ENCODE results near the gene ZNF215. TPM values are rescaled to one million over a fixed set of nuclear protein-coding genes. Genes with fewer than 3 reads are reported as not detected.
"Not testable (repeated sequence)": the region's sequence is repeated elsewhere in the genome, so short reads cannot be mapped to it uniquely, and the experiment has no call there.

ZNF215 gene
- total and polyA plus RNA-seq, 9 donors, result 0.88 to 1.6 (median 1.1) TPM

- Histone ChIP-seq H3K36me3 (ENCODE audit: control insufficient read depth, insufficient read depth, low read length) (no peaks in the 10 kb centered on the region), H3K4me3 (ENCODE audit: low read length) (no peak overlapping the region), H3K27ac (ENCODE audit: low read length) (no peak overlapping the region), H3K9me3 (replicated peaks; ENCODE audit: control insufficient read depth, low read depth, low read length) (no peaks in the 10 kb centered on the region), H3K4me1 (ENCODE audit: control insufficient read depth, insufficient read depth, low read length) (peaks cover 4% of the 10 kb centered on the region), H3K27me3 (ENCODE audit: control insufficient read depth, insufficient read depth, low read length) (peaks cover 4% of the 10 kb centered on the region)
- WGBS (ENCODE audit: insufficient coverage), result no CpG with 5 or more reads among the region's 3 CpGs
- DNase-seq, result peak; percentile 46
Measured at GRCh38 chr11:6931146-6931713, 5.0 kb downstream of the ZNF215 start.

- Histone ChIP-seq H3K4me1 (ENCODE audit: control insufficient read depth, insufficient read depth, low read length) (peaks cover 3% of the 10 kb centered on the region), H3K27ac (ENCODE audit: low read length) (no peak overlapping the region), H3K36me3 (ENCODE audit: control insufficient read depth, insufficient read depth, low read length) (no peaks in the 10 kb centered on the region), H3K4me3 (ENCODE audit: low read length) (no peak overlapping the region), H3K9me3 (replicated peaks; ENCODE audit: control insufficient read depth, low read depth, low read length) (no peaks in the 10 kb centered on the region), H3K27me3 (ENCODE audit: control insufficient read depth, insufficient read depth, low read length) (no peaks in the 10 kb centered on the region)
- 79% methylated on average over 5 of the region's 7 CpGs for WGBS (ENCODE audit: insufficient coverage)
- no peak for DNase-seq
Measured at GRCh38 chr11:6932145-6932544, 5.9 kb downstream of the ZNF215 start.

DNA sequence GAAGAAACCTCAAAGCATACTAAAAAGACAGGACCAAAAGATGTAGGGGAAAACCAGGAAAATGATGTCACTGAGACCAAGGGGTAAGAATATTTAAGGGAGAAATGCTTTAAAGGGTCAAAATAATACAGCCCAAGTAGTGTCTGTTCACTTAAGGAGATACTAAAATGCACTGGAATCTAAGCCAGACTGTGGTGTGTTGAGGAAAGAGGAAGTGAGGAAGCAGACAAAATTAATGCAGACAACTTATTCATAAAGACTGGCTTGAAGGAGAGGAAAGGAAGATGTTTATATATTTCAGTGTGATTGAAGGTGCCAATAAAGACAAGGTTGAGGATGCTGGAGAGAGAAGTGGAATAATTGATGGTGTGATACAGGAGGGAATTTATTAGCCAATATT lies 15.7 kb downstream of the ZNF215 start:
- Histone ChIP-seq H3K27ac (ENCODE audit: low read length) (no peak overlapping the region), H3K27me3 (ENCODE audit: control insufficient read depth, insufficient read depth, low read length) (no peaks in the 10 kb centered on the region), H3K4me1 (ENCODE audit: control insufficient read depth, insufficient read depth, low read length) (no peaks in the 10 kb centered on the region), H3K4me3 (ENCODE audit: low read length) (no peak overlapping the region), H3K36me3 (ENCODE audit: control insufficient read depth, insufficient read depth, low read length) (no peaks in the 10 kb centered on the region), H3K9me3 (replicated peaks; ENCODE audit: control insufficient read depth, low read depth, low read length) (no peaks in the 10 kb centered on the region)
- no peak for DNase-seq

DNA sequence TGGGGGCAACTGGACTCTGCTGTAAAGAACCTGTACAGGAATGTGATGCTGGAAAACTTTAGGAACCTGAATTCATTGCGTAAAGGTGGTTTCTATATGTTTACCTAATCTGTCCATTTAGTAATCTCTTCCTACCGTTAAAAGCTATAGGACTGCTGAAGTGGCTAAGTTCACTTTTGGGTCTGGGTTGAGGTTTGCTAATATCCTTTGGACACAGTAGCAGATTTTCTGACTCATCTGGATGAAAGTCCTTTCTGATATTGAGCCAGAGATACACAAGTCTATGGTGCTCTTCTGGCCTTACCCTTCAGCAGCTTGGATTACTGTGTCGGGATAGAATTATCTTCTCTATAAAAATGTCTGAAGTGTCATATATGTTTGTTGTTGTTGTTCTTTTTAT lies 16.9 kb downstream of the ZNF215 start:
- WGBS (ENCODE audit: insufficient coverage), result 100% methylated on average over 1 of the region's 3 CpGs
- Histone ChIP-seq H3K36me3 (ENCODE audit: control insufficient read depth, insufficient read depth, low read length) (no peaks in the 10 kb centered on the region), H3K27ac (ENCODE audit: low read length) (no peak overlapping the region), H3K4me3 (ENCODE audit: low read length) (no peak overlapping the region), H3K27me3 (ENCODE audit: control insufficient read depth, insufficient read depth, low read length) (no peaks in the 10 kb centered on the region), H3K9me3 (replicated peaks; ENCODE audit: control insufficient read depth, low read depth, low read length) (no peaks in the 10 kb centered on the region), H3K4me1 (ENCODE audit: control insufficient read depth, insufficient read depth, low read length) (no peaks in the 10 kb centered on the region)
- DNase-seq, result no peak

DNA sequence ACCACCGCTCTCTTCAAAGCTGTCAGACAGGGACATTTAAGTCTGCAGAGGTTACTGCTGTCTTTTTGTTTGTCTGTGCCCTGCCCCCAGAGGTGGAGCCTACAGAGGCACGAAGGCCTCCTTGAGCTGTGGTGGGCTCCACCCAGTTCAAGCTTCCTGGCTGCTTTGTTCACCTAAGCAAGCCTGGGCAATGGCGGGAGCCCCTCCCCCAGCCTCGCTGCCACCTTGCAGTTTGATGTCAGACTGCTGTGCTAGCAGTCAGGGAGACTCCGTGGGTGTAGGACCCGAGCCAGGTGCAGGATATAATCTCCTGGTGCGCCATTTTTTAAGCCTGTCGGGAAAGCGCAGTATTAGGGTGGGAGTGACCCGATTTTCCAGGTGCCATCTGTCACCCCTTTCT lies 28.0 kb downstream of the ZNF215 start:
- H3K36me3 ChIP-seq (ENCODE audit: control insufficient read depth, insufficient read depth, low read length); H3K9me3 ChIP-seq (replicated peaks; ENCODE audit: control insufficient read depth, low read depth, low read length); DNase-seq; H3K27ac ChIP-seq (ENCODE audit: low read length); H3K4me1 ChIP-seq (ENCODE audit: control insufficient read depth, insufficient read depth, low read length); H3K27me3 ChIP-seq (ENCODE audit: control insufficient read depth, insufficient read depth, low read length); H3K4me3 ChIP-seq (ENCODE audit: low read length): not testable (repeated sequence)
- 92% methylated on average over 3 of the region's 10 CpGs for WGBS (ENCODE audit: insufficient coverage)

DNA sequence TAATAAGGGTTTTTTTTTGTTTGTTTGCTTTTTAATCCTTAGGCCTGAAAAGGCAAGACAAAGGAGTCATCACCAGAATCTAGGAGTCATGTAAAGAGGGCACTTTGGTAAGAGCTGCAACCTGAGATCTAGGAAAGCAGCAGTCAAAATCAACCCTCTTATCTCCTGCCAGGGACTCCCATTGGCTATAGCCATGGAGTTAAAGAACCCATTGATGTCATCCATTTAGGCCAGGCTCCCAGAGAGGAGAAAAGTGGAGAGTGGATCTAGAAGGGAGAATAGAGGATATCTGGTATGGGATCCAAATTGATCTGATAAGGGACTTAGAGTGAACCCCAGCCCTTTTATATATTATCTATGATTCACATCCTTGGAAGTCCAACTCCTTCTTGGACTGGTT lies 35.9 kb downstream of the ZNF215 start:
- Histone ChIP-seq H3K9me3 (replicated peaks; ENCODE audit: control insufficient read depth, low read depth, low read length) (no peaks in the 10 kb centered on the region), H3K36me3 (ENCODE audit: control insufficient read depth, insufficient read depth, low read length) (no peaks in the 10 kb centered on the region), H3K4me3 (ENCODE audit: low read length) (no peak overlapping the region), H3K4me1 (ENCODE audit: control insufficient read depth, insufficient read depth, low read length) (no peaks in the 10 kb centered on the region), H3K27me3 (ENCODE audit: control insufficient read depth, insufficient read depth, low read length) (no peaks in the 10 kb centered on the region), H3K27ac (ENCODE audit: low read length) (no peak overlapping the region)
- DNase-seq, result no peak

DNA sequence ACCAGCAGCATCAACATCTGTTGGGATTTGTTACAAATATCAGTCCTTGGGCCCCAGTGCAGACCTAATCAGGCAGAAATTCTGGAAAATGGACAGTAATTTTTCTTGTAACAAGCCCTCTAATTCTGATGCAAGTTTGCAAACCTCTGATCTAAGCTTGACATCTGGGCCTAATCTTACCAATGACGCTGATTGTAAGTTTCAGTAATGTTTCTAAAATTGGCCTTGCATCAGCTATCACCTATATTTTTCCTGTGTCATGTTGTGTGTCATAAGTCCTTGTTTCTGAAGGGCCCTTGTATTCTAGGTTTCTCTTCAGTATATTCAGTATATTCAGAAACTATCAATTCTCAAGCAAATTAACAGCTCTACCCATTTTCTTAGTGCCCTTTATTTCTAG lies 36.4 kb downstream of the ZNF215 start:
- Histone ChIP-seq H3K27me3 (ENCODE audit: control insufficient read depth, insufficient read depth, low read length) (no peaks in the 10 kb centered on the region), H3K4me1 (ENCODE audit: control insufficient read depth, insufficient read depth, low read length) (no peaks in the 10 kb centered on the region), H3K27ac (ENCODE audit: low read length) (no peak overlapping the region), H3K36me3 (ENCODE audit: control insufficient read depth, insufficient read depth, low read length) (no peaks in the 10 kb centered on the region), H3K4me3 (ENCODE audit: low read length) (no peak overlapping the region), H3K9me3 (replicated peaks; ENCODE audit: control insufficient read depth, low read depth, low read length) (no peaks in the 10 kb centered on the region)
- WGBS (ENCODE audit: insufficient coverage), result no CpG with 5 or more reads among the region's 1 CpG
- DNase-seq, result no peak

- no CpG with 5 or more reads among the region's 1 CpG for WGBS (ENCODE audit: insufficient coverage)
Measured at GRCh38 chr11:6968816-6969215, 42.6 kb downstream of the ZNF215 start.

GRCh38 chr11:6969854-6970253 lies 43.6 kb downstream of the ZNF215 start:
- not testable (repeated sequence) for DNase-seq; H3K4me3 ChIP-seq (ENCODE audit: low read length)

More at GRCh38 chr11:6968816-6969215, 42.6 kb downstream of the ZNF215 start:
- H3K4me3 ChIP-seq (ENCODE audit: low read length), result no peak overlapping the region
- DNase-seq, result no peak
- H3K27me3 ChIP-seq (ENCODE audit: control insufficient read depth, insufficient read depth, low read length), result no peaks in the 10 kb centered on the region
- no peaks in the 10 kb centered on the region for H3K4me1 ChIP-seq (ENCODE audit: control insufficient read depth, insufficient read depth, low read length)
- H3K27ac ChIP-seq (ENCODE audit: low read length), result no peak overlapping the region
- H3K36me3 ChIP-seq (ENCODE audit: control insufficient read depth, insufficient read depth, low read length), result no peaks in the 10 kb centered on the region
- no peaks in the 10 kb centered on the region for H3K9me3 ChIP-seq (replicated peaks; ENCODE audit: control insufficient read depth, low read depth, low read length)

DNA sequence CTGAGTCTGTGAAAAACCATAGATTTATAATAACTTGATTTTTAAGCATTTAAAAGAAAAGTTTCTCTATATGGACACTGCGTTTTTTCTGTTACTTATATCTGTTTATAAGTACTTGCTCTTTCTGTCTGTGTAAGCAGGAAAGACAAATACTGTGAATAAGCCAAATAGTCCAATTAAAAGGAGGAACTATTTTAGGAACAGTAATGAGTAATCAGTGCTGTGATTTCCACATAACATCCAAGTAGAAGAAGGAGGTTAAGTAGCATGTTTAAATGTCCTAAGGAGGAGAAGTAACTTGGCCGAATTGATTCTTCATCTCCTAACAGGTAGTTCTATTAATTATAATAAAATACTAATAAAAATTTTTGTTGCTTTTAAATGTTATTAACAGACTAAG lies 53.1 kb downstream of the ZNF215 start:
- H3K27me3 ChIP-seq (ENCODE audit: control insufficient read depth, insufficient read depth, low read length), result no peaks in the 10 kb centered on the region
- no peak overlapping the region for H3K4me3 ChIP-seq (ENCODE audit: low read length)
- no CpG with 5 or more reads among the region's 2 CpGs for WGBS (ENCODE audit: insufficient coverage)
- H3K36me3 ChIP-seq (ENCODE audit: control insufficient read depth, insufficient read depth, low read length), result no peaks in the 10 kb centered on the region
- H3K4me1 ChIP-seq (ENCODE audit: control insufficient read depth, insufficient read depth, low read length), result no peaks in the 10 kb centered on the region
- no peaks in the 10 kb centered on the region for H3K9me3 ChIP-seq (replicated peaks; ENCODE audit: control insufficient read depth, low read depth, low read length)
- H3K27ac ChIP-seq (ENCODE audit: low read length), result no peak overlapping the region
- DNase-seq, result no peak

More at GRCh38 chr11:6969854-6970253, 43.6 kb downstream of the ZNF215 start:
- WGBS (ENCODE audit: insufficient coverage), result 50% methylated on average over 2 of the region's 4 CpGs
- H3K9me3 ChIP-seq (replicated peaks; ENCODE audit: control insufficient read depth, low read depth, low read length); H3K27me3 ChIP-seq (ENCODE audit: control insufficient read depth, insufficient read depth, low read length); H3K36me3 ChIP-seq (ENCODE audit: control insufficient read depth, insufficient read depth, low read length); H3K4me1 ChIP-seq (ENCODE audit: control insufficient read depth, insufficient read depth, low read length); H3K27ac ChIP-seq (ENCODE audit: low read length): not testable (repeated sequence)

DNA sequence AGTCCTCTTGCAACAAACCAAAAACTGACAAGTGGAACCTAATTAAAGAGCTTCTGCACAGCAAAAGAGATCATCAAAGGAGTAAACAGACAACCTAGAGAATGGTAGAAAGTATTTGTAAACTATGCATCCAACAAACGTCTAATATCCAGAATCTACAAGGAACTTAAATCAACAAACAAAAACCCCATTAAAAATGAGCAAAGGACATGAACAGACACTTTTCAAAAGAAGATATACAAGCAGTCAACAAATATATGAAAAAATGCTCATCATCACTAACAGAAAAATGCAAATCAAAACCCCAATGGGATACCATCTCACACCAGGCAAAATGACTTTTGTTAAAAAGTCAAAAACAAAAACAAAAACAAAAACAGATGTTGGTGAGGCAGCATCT lies 60.3 kb downstream of the ZNF215 start:
- no peak overlapping the region for H3K27ac ChIP-seq (ENCODE audit: low read length)
- H3K4me1 ChIP-seq (ENCODE audit: control insufficient read depth, insufficient read depth, low read length), result no peaks in the 10 kb centered on the region
- no peak for DNase-seq
- H3K36me3 ChIP-seq (ENCODE audit: control insufficient read depth, insufficient read depth, low read length), result no peaks in the 10 kb centered on the region
- WGBS (ENCODE audit: insufficient coverage), result no CpG with 5 or more reads among the region's 1 CpG
- no peaks in the 10 kb centered on the region for H3K27me3 ChIP-seq (ENCODE audit: control insufficient read depth, insufficient read depth, low read length)
- H3K9me3 ChIP-seq (replicated peaks; ENCODE audit: control insufficient read depth, low read depth, low read length), result no peaks in the 10 kb centered on the region
- no peak overlapping the region for H3K4me3 ChIP-seq (ENCODE audit: low read length)
